Measurements from ENCODE around the gene FHOD3.

- TF ChIP-seq CTCF (IDR thresholded peaks at IDR 0.05) (no peak), SIN3A (IDR thresholded peaks at IDR 0.05; ENCODE audit: borderline replicate concordance, insufficient read depth, low read depth, low read length) (no peak), REST (IDR thresholded peaks at IDR 0.05; ENCODE audit: insufficient read depth in 1 of 2, low read depth in 2 of 2, low read length in 1 of 2) (no peak)
Measured at GRCh38 chr18:36543030-36543429, 245.5 kb downstream of the FHOD3 start.

Measured in Panc1 (cell line).